CD4-positive, alpha-beta T cell treated with Interleukin-12 subunit alpha and Interleukin-12 subunit beta, for 1 hour (primary cell): ENCODE results near the gene ARSH.
"Not testable (repeated sequence)": the region's sequence is repeated elsewhere in the genome, so short reads cannot be mapped to it uniquely, and the experiment has no call there.

ENCODE experiments used
- DNase-seq: peaks from one replicate; pipeline ENCODE4 v3.0.0-alpha.2; 2020

Gene ARSH

GRCh38 chrX:3006495-3006894, at the start of gene ARSH:
ARSH (plus strand) TSS chrX:3006546; CDS start chrX:3006613, 67 bp downstream.
- no peak for DNase-seq

GRCh38 chrX:2958199-2958598, 48.1 kb upstream of the ARSH start:
- DNase-seq = no peak

- no peak for DNase-seq
Measured at GRCh38 chrX:2960861-2961515, 45.4 kb upstream of the ARSH start.

- DNase-seq = no peak
Measured at GRCh38 chrX:2962381-2962780, 44.0 kb upstream of the ARSH start.

GRCh38 chrX:2963449-2963848, 42.9 kb upstream of the ARSH start:
- DNase-seq = not testable (repeated sequence)

- DNase-seq = not testable (repeated sequence)
Measured at GRCh38 chrX:2963992-2964794, 42.2 kb upstream of the ARSH start.

GRCh38 chrX:2965965-2966364, 40.4 kb upstream of the ARSH start:
- no peak for DNase-seq

- no peak for DNase-seq
Measured at GRCh38 chrX:2967012-2967411, 39.3 kb upstream of the ARSH start.

GRCh38 chrX:2967584-2967983, 38.8 kb upstream of the ARSH start:
- no peak for DNase-seq

- peak; percentile 1 for DNase-seq
Measured at GRCh38 chrX:2967998-2968909, 38.1 kb upstream of the ARSH start.

- no peak for DNase-seq
Measured at GRCh38 chrX:2969021-2969420, 37.3 kb upstream of the ARSH start.

- no peak for DNase-seq
Measured at GRCh38 chrX:2972391-2972790, 34.0 kb upstream of the ARSH start.

- no peak for DNase-seq
Measured at GRCh38 chrX:2974961-2975360, 31.4 kb upstream of the ARSH start.

- not testable (repeated sequence) for DNase-seq
Measured at GRCh38 chrX:2978639-2979038, 27.7 kb upstream of the ARSH start.

- DNase-seq = no peak
Measured at GRCh38 chrX:2984342-2984741, 22.0 kb upstream of the ARSH start.

GRCh38 chrX:2989565-2989964, 16.8 kb upstream of the ARSH start:
- DNase-seq = no peak

- no peak for DNase-seq
Measured at GRCh38 chrX:3010532-3010931, 4.2 kb downstream of the ARSH start.

- no peak for DNase-seq
Measured at GRCh38 chrX:3017492-3017891, 11.1 kb downstream of the ARSH start.

- DNase-seq = no peak
Measured at GRCh38 chrX:3024176-3024575, 17.8 kb downstream of the ARSH start.

- no peak for DNase-seq
Measured at GRCh38 chrX:3026074-3026815, 19.9 kb downstream of the ARSH start.

- no peak for DNase-seq
Measured at GRCh38 chrX:3029129-3029528, 22.8 kb downstream of the ARSH start.

GRCh38 chrX:3037218-3037617, 30.9 kb downstream of the ARSH start:
- no peak for DNase-seq

- DNase-seq = no peak
Measured at GRCh38 chrX:3044196-3044595, 37.9 kb downstream of the ARSH start.
